DND-41 (cell line): ENCODE measurements around the gene FOXJ3.

Experiments used
- CTCF ChIP-seq: IDR thresholded peaks from 2 replicates; pipeline ENCODE4 v1.5.1; 2012; ENCODE audit warnings: borderline replicate concordance, low read length, moderate library complexity, mild to moderate bottlenecking; ENCODE audit not compliant: poor library complexity, severe bottlenecking; ENCODE audit errors: extremely low read depth
- EZH2 ChIP-seq: IDR thresholded peaks from 3 replicates; pipeline ENCODE4 v1.6.1; 2012; ENCODE audit warnings: borderline replicate concordance, low read depth, mild to moderate bottlenecking, moderate library complexity, low read length, inconsistent platforms; ENCODE audit not compliant: severe bottlenecking

DNA sequence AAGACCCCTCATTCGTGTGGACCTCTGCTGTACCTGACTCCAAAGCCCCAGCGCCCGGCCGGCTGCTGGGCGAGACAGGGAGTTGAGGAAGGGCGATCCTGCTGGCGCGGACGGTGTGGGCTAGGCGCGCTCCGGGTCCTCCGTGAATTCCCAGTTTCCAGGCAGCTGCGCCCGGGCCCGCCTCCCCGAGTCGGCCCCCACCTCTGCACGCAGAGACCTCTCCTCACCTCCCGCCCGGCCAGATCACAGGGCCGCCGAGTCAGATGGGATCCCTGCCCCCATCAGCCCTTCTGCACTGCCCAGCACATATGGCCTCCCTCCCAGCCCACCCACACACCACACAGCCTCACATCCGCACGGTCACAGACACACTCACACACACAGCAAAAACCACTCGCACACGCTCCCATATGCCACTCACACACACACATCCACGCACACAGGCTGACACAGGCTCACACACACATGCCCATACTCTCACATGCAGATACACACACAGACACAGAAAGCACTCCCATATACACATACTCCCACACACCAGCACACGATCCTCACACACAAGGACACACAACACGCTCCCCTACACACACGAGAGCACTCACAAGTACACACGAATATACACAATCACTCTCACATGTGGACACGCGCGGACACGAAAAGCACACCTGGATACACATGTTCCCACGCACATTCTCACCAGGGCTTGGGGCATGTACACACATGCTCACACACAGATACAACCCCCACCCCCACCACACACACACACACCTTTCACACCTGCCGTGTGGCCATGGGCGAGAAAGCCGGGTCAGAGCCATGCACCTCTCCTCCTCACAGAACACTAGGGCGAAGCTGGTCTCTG lies 189.0 kb downstream of the FOXJ3 start:
- TF ChIP-seq CTCF (no peak), EZH2 (no peak)
